ENCODE results near the gene CPNE6. TPM values are rescaled to one million over a fixed set of nuclear protein-coding genes. Genes with fewer than 3 reads are reported as not detected.

Gene CPNE6
- total and polyA plus RNA-seq, 2 of the 13 experiments (the other 11 are each of a cell fraction or from before 2014, with no cell fraction given), result not detected

- no peak for FAIRE-seq
- no peak overlapping the region for H3K4me3 ChIP-seq (replicated peaks in 1 of 3; ENCODE audit: insufficient read depth in 1 of 3, low read depth in 2 of 3, low read length in 3 of 3)
- no peaks in the 10 kb centered on the region for H3K9me3 ChIP-seq (ENCODE audit: low read length)
- no peak overlapping the region for H2AFZ ChIP-seq (ENCODE audit: low read length)
- 3% methylated on average over 3 of the region's 3 CpGs for WGBS (ENCODE audit: low lambda C conversion rate)
- H3K4me2 ChIP-seq (ENCODE audit: low read depth, low read length), result no peak overlapping the region
- in situ Hi-C loops (cut with HindIII; ENCODE audit: extremely low pct_ligation_motif_present, low pct_unique_long_range_greater_than_20kb) (no loop called here), intact Hi-C loops (cut with micrococcal nuclease; ENCODE audit: unreplicated experiment) (no loop called here)
- POLR2A ChIA-PET, result interaction anchor here (0.9 to 2.1 kb wide), 6 partner anchors 7 to 28 kb away, joined by 3 to 19 read pairs (median 4); partner anchors contain the start of genes DCAF11, NRL and PCK2
- H4K20me1 ChIP-seq (ENCODE audit: insufficient read depth, low read length), result no peaks in the 10 kb centered on the region
- H3K27ac ChIP-seq (ENCODE audit: extremely low read length, insufficient read depth, low read length), result no peak overlapping the region
- no peak for ATAC-seq
- no peak overlapping the region for H3K9ac ChIP-seq (ENCODE audit: insufficient read depth, low read depth, low read length)
- H3K36me3 ChIP-seq (replicated peaks in 1 of 2; ENCODE audit: control insufficient read depth in 1 of 2, insufficient read depth in 2 of 2, low read length in 2 of 2), result no peaks in the 10 kb centered on the region
- no peak for DNase-seq (ENCODE audit: low spot score)
- CTCF ChIA-PET (ENCODE audit: low intra/inter-chr PET ratio, low total read pairs), result no interaction called here
- H3K79me2 ChIP-seq (ENCODE audit: insufficient read depth, low read length), result no peaks in the 10 kb centered on the region
- peaks cover 39% of the 10 kb centered on the region for H3K4me1 ChIP-seq (ENCODE audit: insufficient read depth, low read length)
- no TSS peak for BruUV-seq (replicated peaks)
- peaks cover 10 to 45% of the 10 kb centered on the region in 2 experiments for H3K27me3 ChIP-seq (ENCODE audit: control insufficient read depth in 1 of 2, insufficient read depth in 2 of 2, low read length in 2 of 2)
- TF ChIP-seq KDM3A (CRISPR knock-in tag; IDR thresholded peaks at IDR 0.05; ENCODE audit: low read depth) (no peak), XRCC5 (optimal IDR thresholded peaks at IDR 0.05; ENCODE audit: low read length) (no peak), FOXP4 (CRISPR knock-in tag; IDR thresholded peaks at IDR 0.05) (no peak), ZNF780A (CRISPR knock-in tag; IDR thresholded peaks at IDR 0.05) (no peak), TEAD3 (CRISPR knock-in tag; optimal IDR thresholded peaks at IDR 0.05; ENCODE audit: borderline replicate concordance) (peak; percentile 32), ZNF138 (CRISPR knock-in tag; IDR thresholded peaks at IDR 0.05; ENCODE audit: low read depth) (no peak), THYN1 (CRISPR knock-in tag; IDR thresholded peaks at IDR 0.05; ENCODE audit: borderline replicate concordance, low read depth) (no peak), SSRP1 (CRISPR knock-in tag; IDR thresholded peaks at IDR 0.05) (no peak), TCF7 (IDR thresholded peaks at IDR 0.05; ENCODE audit: low read depth) (no peak), ZNF572 (CRISPR knock-in tag; IDR thresholded peaks at IDR 0.05) (peak; percentile 33; the same call in 1 of the 2 replicates), FOXA1 (IDR thresholded peaks at IDR 0.05) (no peak), FOXA1 (CRISPR knock-in tag; IDR thresholded peaks at IDR 0.05) (0 out of 2 replicates have a peak, but pooled peaks have one; percentile 9), TFE3 (CRISPR knock-in tag; IDR thresholded peaks at IDR 0.05) (no peak), ZIK1 (CRISPR knock-in tag; IDR thresholded peaks at IDR 0.05; ENCODE audit: borderline replicate concordance, low read depth) (no peak), ZBTB39 (CRISPR knock-in tag; IDR thresholded peaks at IDR 0.05) (no peak), ZNF205 (CRISPR knock-in tag; IDR thresholded peaks at IDR 0.05) (no peak), PAX8 (CRISPR knock-in tag; IDR thresholded peaks at IDR 0.05; ENCODE audit: borderline replicate concordance) (no peak), ZNF709 (CRISPR knock-in tag; IDR thresholded peaks at IDR 0.05) (no peak), ZNF275 (CRISPR knock-in tag; IDR thresholded peaks at IDR 0.05; ENCODE audit: borderline replicate concordance) (no peak)
Measured at GRCh38 chr14:24086193-24086955, 15.0 kb downstream of the CPNE6 start.

All from HepG2 (cell line).